GM04503 (cell line): ENCODE measurements around the gene SPDEF.

ENCODE experiments used
- DNase-seq: peaks from one replicate; pipeline ENCODE4 v3.0.0-alpha.2; 2012; ENCODE audit warnings: low read depth

The SPDEF gene

DNA sequence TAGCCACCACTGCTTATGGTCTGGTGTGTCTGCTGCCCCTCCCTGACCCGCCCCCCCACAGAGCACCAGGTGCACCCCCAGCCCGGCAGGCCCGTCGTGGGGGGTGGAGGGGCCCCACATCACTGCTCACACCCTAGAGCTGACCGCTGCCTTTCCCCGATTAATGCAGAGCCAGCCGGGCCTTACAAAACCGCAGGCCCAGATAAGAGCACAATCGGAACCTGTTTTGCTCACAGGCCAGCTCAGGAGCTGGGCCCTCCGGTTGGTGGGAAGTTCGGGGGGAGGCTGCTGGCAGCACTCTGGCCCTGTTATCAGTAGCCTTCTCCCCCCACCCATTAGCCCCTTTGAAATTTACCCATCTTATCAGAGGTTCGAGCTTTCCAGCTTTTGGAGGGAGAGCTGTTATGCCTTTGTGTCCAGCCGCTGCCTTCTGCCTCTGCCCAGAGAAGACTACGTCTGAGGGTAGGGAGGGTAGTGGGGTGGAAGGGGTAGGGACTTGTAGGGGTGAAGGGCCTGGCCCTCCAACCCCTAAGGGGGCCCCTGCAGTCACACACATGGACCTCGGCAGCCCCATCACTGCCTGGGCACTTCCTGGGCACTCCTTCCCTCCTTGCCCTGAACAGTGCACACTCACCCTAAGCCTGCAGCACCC, 6.9 kb upstream of the SPDEF start:
- no peak for DNase-seq

DNA sequence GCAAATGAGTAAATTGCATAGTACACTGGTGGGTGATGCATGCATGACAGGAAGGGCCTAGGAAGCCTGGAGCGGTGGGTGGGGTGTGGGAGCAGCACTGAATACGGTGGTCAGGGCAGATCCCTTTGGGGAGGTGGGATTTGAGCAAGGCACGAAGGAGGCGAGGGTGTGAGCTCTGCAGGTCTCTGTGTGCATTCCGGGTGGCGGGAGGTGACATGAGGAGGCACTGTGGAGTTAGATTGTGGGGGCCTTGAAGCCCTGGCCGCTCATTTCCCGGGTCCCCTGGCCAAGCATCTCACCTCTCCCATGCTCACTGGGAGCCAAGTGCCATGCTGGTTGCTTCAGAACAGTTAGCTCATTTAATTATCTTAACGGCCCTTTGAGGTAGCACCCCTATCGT, 6.2 kb upstream of the SPDEF start:
- no peak for DNase-seq

DNA sequence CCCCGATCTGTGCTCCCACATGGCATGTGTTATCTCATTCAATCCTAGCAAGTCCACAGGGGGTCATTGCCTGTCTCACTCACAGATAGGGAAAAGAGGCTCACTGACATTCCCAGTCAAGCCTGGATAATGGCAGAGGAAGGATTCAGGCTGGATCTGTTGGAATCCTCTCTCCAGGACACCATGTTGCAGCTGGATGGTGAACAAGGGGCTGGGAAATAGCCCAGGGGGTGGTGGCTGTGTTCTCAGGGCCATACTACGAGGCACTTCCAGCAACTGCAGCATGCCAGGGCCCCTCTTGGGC, 5.0 kb upstream of the SPDEF start:
- DNase-seq = no peak

DNA sequence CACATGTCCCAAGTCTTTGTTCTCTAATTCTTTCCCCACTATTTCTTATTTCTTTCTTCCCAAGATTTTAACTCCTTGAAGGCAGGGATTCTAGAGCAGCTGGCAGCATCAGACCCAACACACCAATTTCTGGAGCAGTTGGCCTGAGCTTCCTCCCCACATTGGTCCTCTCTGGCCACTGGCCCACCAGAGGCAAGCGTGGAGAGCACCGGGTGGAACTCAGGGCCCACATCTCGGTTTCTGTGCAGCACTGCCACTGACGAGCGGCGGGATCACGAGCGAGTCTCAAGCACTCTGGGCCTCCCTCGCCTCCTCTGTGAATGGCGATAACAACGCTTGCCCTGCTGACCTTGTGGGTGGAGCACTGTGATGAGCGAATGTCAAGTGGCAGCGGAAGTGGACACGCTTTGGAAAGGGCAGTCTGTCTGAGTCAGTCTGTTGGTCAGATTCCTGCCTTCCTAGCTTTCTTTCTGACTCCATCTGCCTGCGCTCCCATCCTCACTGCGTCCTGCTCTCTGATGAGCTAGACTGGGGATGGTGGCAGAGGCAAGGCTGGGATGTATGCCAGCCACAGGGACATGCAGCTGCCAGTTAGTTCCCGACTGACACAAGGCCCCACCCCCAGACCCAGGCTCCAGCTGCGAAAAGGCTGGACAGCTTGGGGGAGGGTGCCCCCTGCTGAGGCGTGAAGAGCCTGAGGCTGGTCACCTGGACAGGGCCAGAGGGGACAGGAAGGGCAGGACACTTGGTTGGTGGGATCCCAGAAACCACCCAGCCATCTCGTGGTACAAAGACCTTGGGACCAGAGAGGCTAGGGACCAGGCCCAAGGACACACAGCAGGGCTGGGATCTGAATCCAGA, 4.5 kb upstream of the SPDEF start:
- DNase-seq = no peak

DNA sequence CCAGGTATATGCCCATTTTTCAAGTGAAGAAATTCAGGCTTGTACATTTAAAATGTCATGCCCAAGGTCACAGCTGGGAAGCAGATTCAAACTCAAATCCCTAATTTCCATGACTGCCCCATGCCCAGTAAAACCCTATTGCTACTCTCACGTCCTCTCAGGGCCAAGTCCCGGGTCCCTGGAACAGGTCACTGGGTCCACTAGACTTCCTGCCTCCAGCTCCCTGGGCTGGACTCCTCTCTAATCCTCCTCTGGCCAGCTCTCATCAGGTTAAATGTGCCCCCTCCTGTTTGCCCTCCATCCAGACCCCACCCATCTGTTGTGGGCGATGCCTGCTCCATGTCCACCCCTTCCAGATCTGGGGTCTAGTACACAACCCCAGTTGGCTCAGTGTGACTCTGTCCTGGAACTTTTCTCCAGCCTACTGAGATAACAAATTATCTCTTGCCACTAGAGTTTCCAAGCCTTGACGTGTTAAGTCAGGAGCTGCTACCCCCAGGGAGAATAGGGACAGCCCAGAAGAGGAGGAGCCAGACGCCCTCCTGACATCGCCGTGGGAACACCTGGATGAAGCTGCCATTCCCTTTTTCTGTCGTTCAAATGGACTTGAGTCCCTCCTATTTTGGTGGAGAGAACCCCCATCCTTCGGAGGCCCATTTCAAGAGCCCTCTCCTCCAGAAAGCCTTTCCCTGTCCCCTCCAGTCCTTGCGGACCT, 3.7 kb upstream of the SPDEF start:
- no peak for DNase-seq

DNA sequence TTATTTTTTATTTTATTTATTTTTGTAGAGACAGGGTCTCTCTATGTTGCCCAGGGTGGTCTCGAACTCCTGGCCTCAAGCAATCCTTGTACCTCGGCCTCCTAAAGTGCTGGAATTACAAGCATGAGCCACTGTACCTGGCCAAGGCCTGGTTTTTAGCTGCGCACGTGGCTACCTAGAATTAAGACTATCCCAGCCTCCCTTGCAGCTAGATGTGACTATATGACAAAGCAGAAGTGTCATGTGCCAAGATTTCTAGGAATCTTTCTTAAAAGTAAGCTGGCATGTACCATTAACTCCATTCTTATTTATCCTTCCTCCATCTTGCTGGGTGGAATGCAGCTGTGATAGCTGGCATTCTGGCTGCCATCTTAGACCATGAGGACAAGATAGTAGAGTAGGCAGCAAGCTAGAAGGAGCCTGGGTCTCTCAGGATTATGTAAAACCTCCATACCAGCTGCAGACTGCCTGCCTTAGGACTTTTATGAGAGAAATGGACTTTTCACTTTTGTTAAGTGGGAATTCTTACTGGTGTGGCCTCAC, 2.1 kb upstream of the SPDEF start:
- no peak for DNase-seq

DNA sequence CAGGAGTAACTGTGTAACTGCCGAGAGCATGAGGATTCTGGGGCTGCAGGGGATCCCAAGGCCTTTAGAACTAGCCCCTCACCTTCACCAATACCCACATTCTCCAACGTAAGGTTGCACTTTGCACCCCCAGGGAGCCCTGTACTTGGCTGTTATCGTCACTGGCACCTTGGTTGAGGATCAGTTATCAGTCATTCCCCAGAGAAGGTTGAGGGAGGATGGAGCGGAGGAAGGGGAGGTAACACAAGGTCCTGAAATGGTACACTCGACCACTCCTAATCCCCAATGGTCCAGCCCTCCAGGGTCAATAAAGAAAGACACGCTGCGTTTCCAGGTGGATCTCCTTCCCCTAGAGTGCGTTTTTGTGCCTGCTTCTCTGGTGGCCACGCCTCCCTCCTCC, 1.1 kb upstream of the SPDEF start:
- no peak for DNase-seq

DNA sequence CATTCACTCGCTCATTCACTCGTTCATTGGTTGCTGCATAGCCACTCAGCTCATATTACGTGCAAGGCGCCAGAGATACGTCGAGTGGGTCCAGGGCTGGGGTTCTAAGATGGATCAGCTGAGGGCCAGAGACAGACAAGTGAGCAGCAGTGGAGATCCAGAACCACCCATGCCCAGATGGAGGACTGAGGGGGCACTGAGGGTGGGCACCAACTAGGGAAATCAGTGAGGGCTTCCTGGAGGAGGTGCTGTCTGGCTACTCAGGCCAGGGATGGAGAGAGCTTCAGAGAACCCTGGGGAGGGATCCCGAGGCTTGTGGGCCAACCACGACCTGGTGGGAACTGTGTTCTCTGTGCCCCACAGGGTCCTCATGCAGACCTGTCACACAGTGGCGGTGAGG, 364 bp upstream of the SPDEF start:
- DNase-seq = no peak

DNA sequence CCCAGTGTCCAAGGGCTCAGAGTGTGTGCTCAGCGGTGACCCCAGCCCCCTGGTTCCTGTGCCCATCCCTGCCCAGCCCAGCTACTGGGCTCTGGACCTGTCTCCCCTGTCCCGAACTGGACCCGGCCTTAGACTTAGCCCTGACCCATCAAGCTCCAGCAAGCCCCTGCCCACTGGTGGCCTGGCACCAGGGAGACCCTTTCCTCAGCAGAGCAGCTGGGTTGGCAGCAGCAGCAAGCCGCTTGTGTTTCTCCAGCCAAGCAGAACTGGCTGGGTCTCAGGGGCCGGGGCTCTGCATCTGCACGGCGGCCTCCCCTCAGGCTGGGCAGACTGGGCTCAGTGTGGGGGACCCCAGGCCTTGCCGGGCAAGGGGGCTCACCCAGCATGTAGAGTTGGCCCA, 801 bp downstream of the SPDEF start:
- DNase-seq = no peak

DNA sequence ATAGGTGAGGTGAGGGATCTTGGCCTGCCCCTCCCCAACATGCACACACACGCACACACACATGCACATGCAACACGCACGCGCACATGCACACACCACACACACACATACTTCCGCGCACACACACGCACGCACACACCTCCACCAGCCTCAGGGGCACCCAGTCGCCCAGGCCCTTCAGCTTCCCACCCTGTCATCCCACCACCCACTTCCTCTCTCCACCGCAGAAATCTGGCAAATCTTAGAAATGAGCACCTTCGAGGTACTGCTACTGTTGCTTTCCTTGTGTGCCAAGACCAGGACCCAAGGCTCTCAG, 1.2 kb downstream of the SPDEF start:
- DNase-seq = no peak

DNA sequence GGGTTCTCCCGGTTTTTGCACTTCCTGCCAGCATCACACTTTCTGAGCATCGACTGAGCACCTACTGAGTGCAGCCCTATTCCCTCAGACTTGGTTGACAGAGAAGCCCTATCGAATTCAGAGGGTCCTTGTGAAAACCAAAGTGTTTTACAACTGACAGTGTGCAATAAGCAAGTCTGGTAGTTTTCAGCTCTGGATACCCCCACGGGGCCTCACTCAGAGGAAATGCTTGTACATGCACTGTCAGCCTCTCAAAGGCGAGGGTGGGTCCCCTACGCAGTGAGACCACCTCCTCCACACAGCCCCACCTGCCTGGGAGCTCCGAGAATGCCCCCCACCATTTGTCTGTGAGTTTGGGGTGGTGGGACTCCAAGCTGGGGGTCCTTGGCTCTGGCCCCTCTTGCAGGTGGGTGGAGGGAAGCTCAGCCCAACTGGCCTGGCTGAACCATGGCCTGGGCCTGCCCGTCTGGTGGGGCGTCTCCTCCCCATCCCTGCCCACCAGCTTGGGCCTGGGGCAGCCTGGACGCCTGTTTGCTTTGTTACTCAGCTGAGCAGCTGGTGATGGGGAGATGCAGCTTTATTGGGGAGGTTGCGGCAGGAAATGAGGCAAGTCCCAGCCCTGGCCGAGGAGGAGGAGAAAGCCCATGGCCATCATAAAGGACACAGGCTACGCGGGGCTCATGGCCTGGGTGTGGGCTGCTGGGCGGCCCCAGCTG, 1.7 kb downstream of the SPDEF start:
- no peak for DNase-seq

DNA sequence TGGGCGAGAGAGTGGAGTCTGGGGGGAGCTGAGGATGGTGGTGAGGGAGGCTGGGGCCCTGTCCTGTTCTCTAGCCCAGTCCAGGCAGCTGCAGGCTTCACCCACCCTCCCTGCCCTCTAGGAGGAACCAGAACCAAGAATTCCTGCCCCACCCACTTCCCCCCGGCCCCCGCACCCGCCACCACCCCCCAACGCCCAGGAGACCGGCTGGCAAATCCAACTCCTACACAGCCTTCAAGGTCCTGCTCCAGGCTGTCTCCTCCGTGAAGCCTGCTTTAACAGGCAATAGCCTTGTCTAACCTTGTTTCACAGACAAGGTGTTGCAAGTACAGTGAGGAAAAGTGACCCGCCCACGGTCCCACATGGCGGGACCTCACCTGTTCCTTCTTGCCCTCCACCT, 2.4 kb downstream of the SPDEF start:
- DNase-seq = no peak

DNA sequence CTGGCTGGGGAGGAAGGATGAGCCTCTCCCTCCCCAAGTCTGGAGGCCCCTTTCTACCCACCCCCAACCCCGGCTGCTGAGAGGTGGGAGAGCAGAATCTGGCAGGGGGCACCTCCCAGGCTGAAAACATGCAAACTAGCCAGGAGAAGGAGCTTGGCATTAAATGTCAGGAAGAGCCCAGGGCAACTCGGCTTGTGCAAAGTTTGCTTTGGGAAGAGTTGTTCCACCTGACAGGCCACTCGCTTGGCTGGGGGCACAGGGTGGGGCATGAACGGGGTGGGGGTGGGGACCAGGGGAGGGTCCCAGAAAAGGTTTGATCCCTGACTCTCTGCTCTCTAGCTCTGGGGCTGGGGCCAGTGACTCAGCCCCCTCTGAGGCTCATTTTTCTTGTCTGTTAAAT, 3.0 kb downstream of the SPDEF start:
- no peak for DNase-seq

DNA sequence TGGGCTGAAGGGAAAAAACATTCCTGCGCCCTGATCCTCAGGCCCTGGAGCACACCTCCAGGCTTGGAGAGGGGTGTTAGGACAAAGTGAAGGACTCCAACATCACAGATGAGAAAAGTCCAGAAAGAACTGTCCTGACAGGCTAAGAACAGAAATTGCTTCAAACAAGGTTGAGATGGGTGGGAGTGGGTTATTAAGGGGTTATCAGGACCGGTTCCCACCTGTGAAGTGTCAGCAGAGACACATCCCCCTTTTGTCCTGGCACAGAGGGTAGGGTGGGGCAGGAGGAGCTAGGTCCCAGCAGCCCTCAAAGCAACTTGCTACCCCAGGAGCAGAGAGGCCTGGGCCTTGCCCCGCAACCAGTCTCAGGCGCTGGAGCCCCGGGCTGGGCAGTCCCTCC, 3.5 kb downstream of the SPDEF start:
- no peak for DNase-seq

DNA sequence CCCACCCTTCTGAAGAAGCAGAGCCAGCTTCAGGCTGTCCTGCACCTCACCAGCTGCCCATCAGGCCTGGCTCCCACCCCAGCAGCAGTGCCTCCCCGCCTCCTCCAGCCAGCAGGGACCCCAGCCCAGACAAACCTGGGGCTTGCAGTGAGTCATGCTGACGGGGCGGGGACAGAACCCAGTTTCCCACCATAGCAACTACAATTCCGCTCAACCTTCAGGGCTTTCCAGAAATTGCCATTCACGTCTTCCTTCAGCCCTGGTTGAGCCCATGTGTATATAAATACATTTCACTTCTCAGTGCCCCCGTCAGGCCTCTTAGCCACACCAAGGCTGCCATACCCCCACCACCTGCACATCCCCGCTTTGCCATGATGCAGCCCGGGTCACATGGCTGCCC, 4.4 kb downstream of the SPDEF start:
- no peak for DNase-seq

DNA sequence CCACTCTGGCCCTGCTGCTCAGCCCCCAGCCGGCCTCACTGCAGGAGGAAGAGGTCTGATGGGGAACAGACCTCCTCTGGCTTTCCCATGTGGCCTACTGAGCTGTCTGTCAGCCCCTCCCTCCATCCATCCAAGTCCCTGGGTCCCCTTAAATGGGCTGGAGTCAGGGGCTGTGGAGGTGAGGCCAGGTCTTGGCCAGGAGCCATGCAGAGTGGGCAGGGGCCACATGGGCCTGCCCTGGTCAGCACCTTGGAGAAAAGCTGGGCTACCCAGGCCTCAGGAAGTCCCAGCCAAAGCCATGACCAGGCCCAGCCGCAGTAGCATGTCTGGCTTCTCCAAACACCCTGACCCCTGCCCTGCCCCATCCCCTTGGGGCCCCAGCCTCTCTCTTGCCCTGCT, 6.3 kb downstream of the SPDEF start:
- DNase-seq = no peak

DNA sequence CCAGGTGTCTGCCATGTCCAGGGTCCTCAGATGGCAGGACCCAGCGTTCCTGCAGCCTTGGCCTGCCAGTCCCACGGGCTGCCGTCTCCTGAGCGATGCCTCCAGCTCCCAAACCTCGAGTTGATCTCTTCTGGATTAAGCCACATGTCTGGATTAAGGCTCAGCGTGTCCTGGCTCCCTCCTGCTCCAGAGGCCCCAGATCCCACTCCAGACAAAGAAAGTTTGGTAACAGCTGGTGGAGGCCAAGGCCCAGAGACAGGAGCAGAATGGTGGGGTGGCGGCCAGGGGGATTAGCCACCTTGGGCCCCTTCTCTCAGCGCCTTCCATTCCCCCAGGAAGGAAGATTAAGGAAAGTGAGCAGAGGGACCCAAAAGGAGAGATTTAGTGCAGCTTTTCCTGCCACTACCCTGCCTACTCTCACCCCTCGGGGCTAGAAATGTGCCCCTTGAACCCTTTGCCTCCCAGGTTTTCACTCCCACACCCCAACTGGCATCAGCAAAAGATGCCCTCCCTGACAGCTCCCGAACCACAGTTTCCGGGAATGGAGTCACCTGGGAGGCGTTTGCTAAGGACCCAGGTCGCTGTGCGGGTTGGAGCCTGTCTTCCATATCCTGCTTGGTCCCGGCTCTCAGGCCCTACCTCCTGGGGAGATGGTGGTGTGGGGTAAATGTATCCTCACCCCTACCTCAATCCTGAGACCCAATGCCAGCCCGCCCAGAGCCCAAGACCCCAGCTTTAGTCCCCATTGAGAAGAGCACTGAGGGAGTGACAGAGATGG, 6.9 kb downstream of the SPDEF start:
- no peak for DNase-seq

DNA sequence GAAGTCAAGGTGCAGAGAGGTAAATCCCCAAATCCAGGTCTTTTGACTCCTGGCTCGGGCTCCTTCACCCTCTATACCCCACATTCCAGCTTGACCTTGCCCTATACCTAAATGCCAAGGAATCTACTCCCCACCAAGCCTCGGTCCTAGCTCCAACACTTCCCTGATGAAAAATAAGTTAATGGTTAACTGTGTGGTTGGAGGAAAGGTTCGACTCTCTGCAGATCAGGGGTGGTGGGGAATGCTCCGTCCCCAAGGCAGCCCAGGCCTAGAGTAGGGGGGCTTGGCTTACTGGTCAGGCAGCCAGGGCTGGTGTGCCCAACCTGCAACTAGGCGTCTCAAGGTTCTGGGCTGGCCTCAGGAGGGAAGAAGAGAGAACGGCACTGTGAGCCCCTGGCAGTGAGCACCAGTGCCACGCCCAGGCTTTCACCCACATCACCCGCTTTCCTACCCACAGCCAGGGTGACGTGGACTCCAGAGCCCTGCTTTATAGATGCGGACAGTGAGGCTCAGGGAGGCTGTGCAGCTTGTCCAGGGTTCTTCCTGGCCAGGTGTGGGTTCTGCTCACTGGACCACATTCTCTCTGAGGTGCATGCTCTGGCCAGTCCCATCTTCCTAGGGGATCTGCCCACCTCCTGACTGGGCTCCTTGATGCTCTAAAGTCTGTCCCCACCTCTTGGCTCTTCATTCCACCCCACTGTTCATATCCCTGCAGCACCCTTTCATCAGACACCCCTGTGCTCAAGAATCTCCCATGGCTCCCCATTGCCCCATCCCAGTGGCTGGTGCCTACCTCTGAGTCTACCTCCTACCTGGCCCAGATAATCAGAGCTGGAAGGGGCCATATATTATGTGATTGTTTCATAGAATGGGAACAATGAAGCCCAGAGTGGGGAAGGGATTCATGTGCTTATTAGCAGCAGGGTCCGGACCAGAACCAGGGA, 8.2 kb downstream of the SPDEF start:
- DNase-seq = no peak

DNA sequence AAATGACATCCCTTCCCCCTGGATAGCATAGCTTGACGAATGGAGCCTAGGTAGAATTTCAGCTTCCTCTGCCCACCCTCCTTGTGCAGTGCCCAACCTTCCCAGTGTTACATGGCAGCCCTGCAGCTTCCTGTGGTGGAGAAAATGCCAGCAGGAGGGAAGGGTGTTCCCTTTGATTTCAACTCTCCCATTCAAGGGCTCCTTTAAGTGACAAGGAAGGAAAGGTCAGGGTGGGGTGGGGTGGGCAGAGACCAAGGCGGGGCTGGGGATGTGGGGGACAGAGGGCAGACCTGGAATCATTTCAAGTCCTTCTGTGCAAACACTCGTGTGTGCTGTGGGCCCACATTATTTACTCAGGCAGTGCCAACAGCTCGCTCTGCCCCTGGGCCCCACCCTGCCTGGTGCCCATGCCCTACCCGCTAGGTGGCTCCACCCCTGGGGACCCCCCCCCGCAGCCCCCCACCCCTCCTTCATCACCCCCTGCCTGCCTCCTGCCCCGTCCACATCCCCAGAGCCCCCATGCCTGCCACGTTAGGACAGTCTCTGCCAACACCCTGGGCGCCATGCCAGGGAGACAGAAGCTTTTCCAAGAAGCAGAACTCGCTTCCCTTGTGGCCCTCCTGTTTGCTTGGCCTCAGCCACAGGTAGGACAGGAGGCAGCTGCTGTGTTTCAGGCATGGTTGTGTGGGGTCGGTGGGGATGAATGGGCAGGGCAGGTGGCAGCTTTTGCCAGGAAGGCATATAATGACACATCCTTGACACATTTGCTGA, 9.4 kb downstream of the SPDEF start:
- DNase-seq = no peak
